HepG2 (cell line): ENCODE measurements around the gene PGC. TPM values are rescaled to one million over a fixed set of nuclear protein-coding genes. Genes with fewer than 3 reads are reported as not detected.
A peak's percentile ranks its signal among the peaks of the same experiment; 100 is the strongest.

Experiments used
- DR1 ChIP-seq: sonication (generic); formaldehyde crosslinking; IDR thresholded peaks from 2 replicates; pipeline ENCODE4 v1.8.0; 2021; ENCODE audit warnings: mild to moderate bottlenecking, missing genetic modification reagents, inconsistent platforms
- EEA1 ChIP-seq: sonication (generic); formaldehyde crosslinking; IDR thresholded peaks from 2 replicates; pipeline ENCODE4 v1.5.1; 2020; ENCODE audit warnings: mild to moderate bottlenecking, missing genetic modification reagents, borderline replicate concordance
- ERF ChIP-seq: IDR thresholded peaks from 2 replicates; pipeline ENCODE4 v1.6.1; 2018; ENCODE audit warnings: missing biosample characterization, missing genetic modification reagents
- GATAD2A ChIP-seq: IDR thresholded peaks from 2 replicates; pipeline ENCODE4 v1.6.1; 2016
- HNRNPH1 ChIP-seq: fragments of 200-400 bp; formaldehyde crosslinking; optimal IDR thresholded peaks from 2 replicates; pipeline ENCODE3; 2017; ENCODE audit warnings: mild to moderate bottlenecking, low read depth, low read length
- JUN ChIP-seq: sonication (generic); formaldehyde crosslinking; IDR thresholded peaks from 2 replicates; pipeline ENCODE4 v1.4.0; 2020; ENCODE audit warnings: mild to moderate bottlenecking, missing genetic modification reagents
- KLF9 ChIP-seq: IDR thresholded peaks from 2 replicates; pipeline ENCODE4 v1.6.1; 2016; ENCODE audit warnings: low read depth
- LCORL ChIP-seq, 2 experiments: fragments of 450-650 bp in 1 of 2; sonication (generic) in 1 of 2; formaldehyde crosslinking in 1 of 2; IDR thresholded peaks; 2 replicates each; pipeline versions ENCODE4 v1.5.0 to v1.6.1; 2017 to 2020; ENCODE audit warnings: antibody characterized with exemption in 1 of 2, missing genetic modification reagents in 1 of 2
- NR2C2 ChIP-seq: sonication (generic); formaldehyde crosslinking; IDR thresholded peaks from 2 replicates; pipeline ENCODE4 v1.4.0; 2020; ENCODE audit warnings: missing genetic modification reagents, mild to moderate bottlenecking, moderate library complexity, borderline replicate concordance
- NR3C1 ChIP-seq: sonication (generic); formaldehyde crosslinking; IDR thresholded peaks from 2 replicates; pipeline ENCODE4 v1.4.0; 2020; ENCODE audit warnings: missing genetic modification reagents
- PHF20 ChIP-seq: sonication (generic); formaldehyde crosslinking; IDR thresholded peaks from 2 replicates; pipeline ENCODE4 v1.5.0; 2020; ENCODE audit warnings: mild to moderate bottlenecking, missing genetic modification reagents
- SRF ChIP-seq: IDR thresholded peaks from 2 replicates; pipeline ENCODE4 v1.6.1; 2011; ENCODE audit warnings: mild to moderate bottlenecking, low read depth, low read length, moderate library complexity
- ZKSCAN5 ChIP-seq: sonication (generic); formaldehyde crosslinking; IDR thresholded peaks from 2 replicates; pipeline ENCODE4 v1.5.1; 2020; ENCODE audit warnings: mild to moderate bottlenecking, missing genetic modification reagents
- ZNF121 ChIP-seq: sonication (generic); formaldehyde crosslinking; IDR thresholded peaks from 2 replicates; pipeline ENCODE4 v1.5.0; 2020; ENCODE audit warnings: mild to moderate bottlenecking, missing genetic modification reagents
- ZNF230 ChIP-seq: sonication (generic); formaldehyde crosslinking; IDR thresholded peaks from 2 replicates; pipeline ENCODE4 v1.4.0; 2020; ENCODE audit warnings: mild to moderate bottlenecking, missing genetic modification reagents
- ZNF354B ChIP-seq: sonication (generic); formaldehyde crosslinking; IDR thresholded peaks from 2 replicates; pipeline ENCODE4 v1.8.0; 2022; ENCODE audit warnings: mild to moderate bottlenecking, missing genetic modification reagents
- ZNF496 ChIP-seq: sonication (generic); formaldehyde crosslinking; IDR thresholded peaks from 2 replicates; pipeline ENCODE4 v1.8.1; 2023; ENCODE audit warnings: mild to moderate bottlenecking, moderate library complexity, missing genetic modification reagents; ENCODE audit not compliant: insufficient replicate concordance
- polyA plus RNA-seq, 8 experiments: library from polyadenylated mRNA; depleted of rRNA in 3 of 8; stranded (reverse) in 7 of 8; unstranded in 1 of 8; fragments of >200 nt; fragmentation: Illumina TruSeq in 4 of 8; extraction: Trizol in 4 of 8; gene quantifications; 2 replicates each; pipeline versions ENCODE4 v1.2.1 to v1.2.3, GENCODE V29; 2011 to 2016; ENCODE audit warnings: low read depth in 4 of 8, missing spikeins in 1 of 8, mixed read lengths in 1 of 8; ENCODE audit not compliant: insufficient read depth in 1 of 8
- total RNA-seq, 5 experiments: library from RNA; depleted of rRNA; stranded (reverse); fragments of >200 nt; fragmentation: Illumina TruSeq; extraction: Trizol; gene quantifications; 2 replicates each; pipeline ENCODE4 v1.2.3, GENCODE V29; 2016; ENCODE audit warnings: low read depth in 1 of 5
- TF ChIP-seq, protein P1 (sequence below): sonication (generic); formaldehyde crosslinking; IDR thresholded peaks from 2 replicates; pipeline ENCODE4; 2020; ENCODE audit warnings: missing genetic modification reagents, mild to moderate bottlenecking, borderline replicate concordance
- TF ChIP-seq, protein P2 (sequence below): sonication (generic); formaldehyde crosslinking; IDR thresholded peaks from 2 replicates; pipeline ENCODE4 v1.4.0; 2020; ENCODE audit warnings: missing genetic modification reagents, borderline replicate concordance
- TF ChIP-seq, protein P3 (sequence below): sonication (generic); formaldehyde crosslinking; IDR thresholded peaks from 2 replicates; pipeline ENCODE4 v1.5.1; 2020; ENCODE audit warnings: mild to moderate bottlenecking, missing genetic modification reagents, moderate library complexity
- TF ChIP-seq, protein P4 (sequence below): sonication (generic); formaldehyde crosslinking; IDR thresholded peaks from 2 replicates; pipeline ENCODE4 v1.4.0; 2020; ENCODE audit warnings: mild to moderate bottlenecking, missing genetic modification reagents
- TF ChIP-seq, protein P5 (sequence below), 2 experiments: fragments of 450-650 bp in 1 of 2; sonication (generic) in 1 of 2; formaldehyde crosslinking; IDR thresholded peaks; 2 replicates each; pipeline versions ENCODE4 v1.5.0 to v1.8.0; 2020 to 2022; ENCODE audit warnings: mild to moderate bottlenecking in 1 of 2, missing genetic modification reagents in 1 of 2

PGC gene
- total and polyA plus RNA-seq, 2 of the 13 experiments (the other 11 are each of a cell fraction or from before 2014, with no cell fraction given) = 426 to 502 TPM

DNA sequence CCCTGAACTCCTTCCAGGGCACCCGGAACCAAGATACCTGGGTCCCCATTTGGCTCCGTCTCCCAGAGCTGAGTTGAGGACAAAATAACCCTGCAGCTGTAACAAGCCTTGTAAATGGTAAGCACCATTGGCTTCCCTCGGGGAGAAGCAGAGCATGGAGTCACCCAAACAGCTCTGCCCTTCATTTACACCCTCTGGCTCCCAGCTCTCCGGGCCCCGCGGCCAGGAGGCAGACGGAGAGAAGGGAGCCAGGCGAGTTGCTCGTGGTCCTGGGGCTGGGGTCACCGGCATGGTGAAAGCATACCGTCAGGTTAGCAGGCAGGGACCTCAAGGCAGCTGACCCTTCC, 13.9 kb downstream of the PGC start (continued):
- TF ChIP-seq, protein P1, sequence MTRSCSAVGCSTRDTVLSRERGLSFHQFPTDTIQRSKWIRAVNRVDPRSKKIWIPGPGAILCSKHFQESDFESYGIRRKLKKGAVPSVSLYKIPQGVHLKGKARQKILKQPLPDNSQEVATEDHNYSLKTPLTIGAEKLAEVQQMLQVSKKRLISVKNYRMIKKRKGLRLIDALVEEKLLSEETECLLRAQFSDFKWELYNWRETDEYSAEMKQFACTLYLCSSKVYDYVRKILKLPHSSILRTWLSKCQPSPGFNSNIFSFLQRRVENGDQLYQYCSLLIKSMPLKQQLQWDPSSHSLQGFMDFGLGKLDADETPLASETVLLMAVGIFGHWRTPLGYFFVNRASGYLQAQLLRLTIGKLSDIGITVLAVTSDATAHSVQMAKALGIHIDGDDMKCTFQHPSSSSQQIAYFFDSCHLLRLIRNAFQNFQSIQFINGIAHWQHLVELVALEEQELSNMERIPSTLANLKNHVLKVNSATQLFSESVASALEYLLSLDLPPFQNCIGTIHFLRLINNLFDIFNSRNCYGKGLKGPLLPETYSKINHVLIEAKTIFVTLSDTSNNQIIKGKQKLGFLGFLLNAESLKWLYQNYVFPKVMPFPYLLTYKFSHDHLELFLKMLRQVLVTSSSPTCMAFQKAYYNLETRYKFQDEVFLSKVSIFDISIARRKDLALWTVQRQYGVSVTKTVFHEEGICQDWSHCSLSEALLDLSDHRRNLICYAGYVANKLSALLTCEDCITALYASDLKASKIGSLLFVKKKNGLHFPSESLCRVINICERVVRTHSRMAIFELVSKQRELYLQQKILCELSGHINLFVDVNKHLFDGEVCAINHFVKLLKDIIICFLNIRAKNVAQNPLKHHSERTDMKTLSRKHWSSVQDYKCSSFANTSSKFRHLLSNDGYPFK = 0 out of 2 replicates have a peak, but pooled peaks have one; percentile 17
- TF ChIP-seq DR1 (CRISPR knock-in tag) = no peak
- no peak for TF ChIP-seq PHF20
- no peak for TF ChIP-seq GATAD2A (CRISPR knock-in tag)
- TF ChIP-seq, protein P2, sequence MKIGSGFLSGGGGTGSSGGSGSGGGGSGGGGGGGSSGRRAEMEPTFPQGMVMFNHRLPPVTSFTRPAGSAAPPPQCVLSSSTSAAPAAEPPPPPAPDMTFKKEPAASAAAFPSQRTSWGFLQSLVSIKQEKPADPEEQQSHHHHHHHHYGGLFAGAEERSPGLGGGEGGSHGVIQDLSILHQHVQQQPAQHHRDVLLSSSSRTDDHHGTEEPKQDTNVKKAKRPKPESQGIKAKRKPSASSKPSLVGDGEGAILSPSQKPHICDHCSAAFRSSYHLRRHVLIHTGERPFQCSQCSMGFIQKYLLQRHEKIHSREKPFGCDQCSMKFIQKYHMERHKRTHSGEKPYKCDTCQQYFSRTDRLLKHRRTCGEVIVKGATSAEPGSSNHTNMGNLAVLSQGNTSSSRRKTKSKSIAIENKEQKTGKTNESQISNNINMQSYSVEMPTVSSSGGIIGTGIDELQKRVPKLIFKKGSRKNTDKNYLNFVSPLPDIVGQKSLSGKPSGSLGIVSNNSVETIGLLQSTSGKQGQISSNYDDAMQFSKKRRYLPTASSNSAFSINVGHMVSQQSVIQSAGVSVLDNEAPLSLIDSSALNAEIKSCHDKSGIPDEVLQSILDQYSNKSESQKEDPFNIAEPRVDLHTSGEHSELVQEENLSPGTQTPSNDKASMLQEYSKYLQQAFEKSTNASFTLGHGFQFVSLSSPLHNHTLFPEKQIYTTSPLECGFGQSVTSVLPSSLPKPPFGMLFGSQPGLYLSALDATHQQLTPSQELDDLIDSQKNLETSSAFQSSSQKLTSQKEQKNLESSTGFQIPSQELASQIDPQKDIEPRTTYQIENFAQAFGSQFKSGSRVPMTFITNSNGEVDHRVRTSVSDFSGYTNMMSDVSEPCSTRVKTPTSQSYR (CRISPR knock-in tag) = no peak
- TF ChIP-seq, protein P3, sequence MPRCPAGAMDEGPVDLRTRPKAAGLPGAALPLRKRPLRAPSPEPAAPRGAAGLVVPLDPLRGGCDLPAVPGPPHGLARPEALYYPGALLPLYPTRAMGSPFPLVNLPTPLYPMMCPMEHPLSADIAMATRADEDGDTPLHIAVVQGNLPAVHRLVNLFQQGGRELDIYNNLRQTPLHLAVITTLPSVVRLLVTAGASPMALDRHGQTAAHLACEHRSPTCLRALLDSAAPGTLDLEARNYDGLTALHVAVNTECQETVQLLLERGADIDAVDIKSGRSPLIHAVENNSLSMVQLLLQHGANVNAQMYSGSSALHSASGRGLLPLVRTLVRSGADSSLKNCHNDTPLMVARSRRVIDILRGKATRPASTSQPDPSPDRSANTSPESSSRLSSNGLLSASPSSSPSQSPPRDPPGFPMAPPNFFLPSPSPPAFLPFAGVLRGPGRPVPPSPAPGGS (CRISPR knock-in tag) = no peak
- no peak for TF ChIP-seq ZKSCAN5 (CRISPR knock-in tag)
- TF ChIP-seq LCORL (IDR thresholded peaks at IDR 0.05) = no peak
- no peak for TF ChIP-seq LCORL (CRISPR knock-in tag; IDR thresholded peaks at IDR 0.05)
- TF ChIP-seq ZNF121 (CRISPR knock-in tag) = no peak
- TF ChIP-seq NR2C2 (CRISPR knock-in tag) = 0 out of 2 replicates have a peak, but pooled peaks have one; percentile 26
- TF ChIP-seq NR3C1 (CRISPR knock-in tag) = no peak
- TF ChIP-seq ZNF230 = peak; percentile 7; the same call in 1 of the 2 replicates
- TF ChIP-seq, protein P4, sequence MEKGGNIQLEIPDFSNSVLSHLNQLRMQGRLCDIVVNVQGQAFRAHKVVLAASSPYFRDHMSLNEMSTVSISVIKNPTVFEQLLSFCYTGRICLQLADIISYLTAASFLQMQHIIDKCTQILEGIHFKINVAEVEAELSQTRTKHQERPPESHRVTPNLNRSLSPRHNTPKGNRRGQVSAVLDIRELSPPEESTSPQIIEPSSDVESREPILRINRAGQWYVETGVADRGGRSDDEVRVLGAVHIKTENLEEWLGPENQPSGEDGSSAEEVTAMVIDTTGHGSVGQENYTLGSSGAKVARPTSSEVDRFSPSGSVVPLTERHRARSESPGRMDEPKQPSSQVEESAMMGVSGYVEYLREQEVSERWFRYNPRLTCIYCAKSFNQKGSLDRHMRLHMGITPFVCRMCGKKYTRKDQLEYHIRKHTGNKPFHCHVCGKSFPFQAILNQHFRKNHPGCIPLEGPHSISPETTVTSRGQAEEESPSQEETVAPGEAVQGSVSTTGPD (CRISPR knock-in tag) = no peak
- no peak for TF ChIP-seq JUN
- no peak for TF ChIP-seq SRF
- no peak for TF ChIP-seq HNRNPH1
- no peak for TF ChIP-seq EEA1 (CRISPR knock-in tag)
- no peak for TF ChIP-seq ZNF496 (CRISPR knock-in tag)
- no peak for TF ChIP-seq ERF (CRISPR knock-in tag)
- 0 out of 2 replicates have a peak, but pooled peaks have one; percentile 0 for TF ChIP-seq KLF9 (CRISPR knock-in tag)
- TF ChIP-seq, protein P5, sequence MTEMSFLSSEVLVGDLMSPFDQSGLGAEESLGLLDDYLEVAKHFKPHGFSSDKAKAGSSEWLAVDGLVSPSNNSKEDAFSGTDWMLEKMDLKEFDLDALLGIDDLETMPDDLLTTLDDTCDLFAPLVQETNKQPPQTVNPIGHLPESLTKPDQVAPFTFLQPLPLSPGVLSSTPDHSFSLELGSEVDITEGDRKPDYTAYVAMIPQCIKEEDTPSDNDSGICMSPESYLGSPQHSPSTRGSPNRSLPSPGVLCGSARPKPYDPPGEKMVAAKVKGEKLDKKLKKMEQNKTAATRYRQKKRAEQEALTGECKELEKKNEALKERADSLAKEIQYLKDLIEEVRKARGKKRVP (CRISPR knock-in tag; IDR thresholded peaks at IDR 0.05) = no peak
- TF ChIP-seq ZNF354B = no peak
